ENCODE data around the gene NCMAP.

DNA sequence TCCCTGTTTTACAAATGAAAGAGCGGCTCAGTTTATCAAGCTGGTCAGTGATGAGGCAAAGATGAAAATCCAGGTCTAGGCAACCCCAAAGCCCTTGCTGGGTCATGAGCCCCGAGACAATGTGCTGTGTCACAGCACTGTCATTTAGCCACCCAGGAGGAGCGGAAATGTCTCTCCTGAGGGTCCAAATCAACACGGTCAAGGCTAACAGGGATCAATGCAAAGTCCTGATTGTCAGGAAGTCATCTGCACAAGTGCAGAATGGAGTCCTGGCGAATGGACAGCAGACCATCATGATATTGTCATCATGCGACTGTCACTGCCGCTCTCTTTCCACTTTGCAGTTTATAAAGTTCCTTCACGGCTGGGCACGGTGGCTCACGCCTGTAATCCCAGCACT lies 30.2 kb downstream of the NCMAP start:
- TF ChIP-seq EZH2 (IDR thresholded peaks at IDR 0.05; ENCODE audit: borderline replicate concordance, insufficient read depth, low read length, poor library complexity, severe bottlenecking) (no peak), SMC3 (conservative IDR thresholded peaks at IDR 0.05; ENCODE audit: poor library complexity) (no peak), EP300 (conservative IDR thresholded peaks at IDR 0.05; ENCODE audit: poor library complexity, severe bottlenecking) (no peak), TAF1 (IDR thresholded peaks at IDR 0.05; ENCODE audit: low read depth) (no peak), MXI1 (conservative IDR thresholded peaks at IDR 0.05; ENCODE audit: poor library complexity, severe bottlenecking) (no peak), RAD21 (conservative IDR thresholded peaks at IDR 0.05) (no peak), POLR2AphosphoS5 (IDR thresholded peaks at IDR 0.05) (no peak)
- TF ChIP-seq, protein P1, sequence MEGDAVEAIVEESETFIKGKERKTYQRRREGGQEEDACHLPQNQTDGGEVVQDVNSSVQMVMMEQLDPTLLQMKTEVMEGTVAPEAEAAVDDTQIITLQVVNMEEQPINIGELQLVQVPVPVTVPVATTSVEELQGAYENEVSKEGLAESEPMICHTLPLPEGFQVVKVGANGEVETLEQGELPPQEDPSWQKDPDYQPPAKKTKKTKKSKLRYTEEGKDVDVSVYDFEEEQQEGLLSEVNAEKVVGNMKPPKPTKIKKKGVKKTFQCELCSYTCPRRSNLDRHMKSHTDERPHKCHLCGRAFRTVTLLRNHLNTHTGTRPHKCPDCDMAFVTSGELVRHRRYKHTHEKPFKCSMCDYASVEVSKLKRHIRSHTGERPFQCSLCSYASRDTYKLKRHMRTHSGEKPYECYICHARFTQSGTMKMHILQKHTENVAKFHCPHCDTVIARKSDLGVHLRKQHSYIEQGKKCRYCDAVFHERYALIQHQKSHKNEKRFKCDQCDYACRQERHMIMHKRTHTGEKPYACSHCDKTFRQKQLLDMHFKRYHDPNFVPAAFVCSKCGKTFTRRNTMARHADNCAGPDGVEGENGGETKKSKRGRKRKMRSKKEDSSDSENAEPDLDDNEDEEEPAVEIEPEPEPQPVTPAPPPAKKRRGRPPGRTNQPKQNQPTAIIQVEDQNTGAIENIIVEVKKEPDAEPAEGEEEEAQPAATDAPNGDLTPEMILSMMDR (IDR thresholded peaks at IDR 0.05; ENCODE audit: poor library complexity, severe bottlenecking): no peak
- TF ChIP-seq, protein P2, sequence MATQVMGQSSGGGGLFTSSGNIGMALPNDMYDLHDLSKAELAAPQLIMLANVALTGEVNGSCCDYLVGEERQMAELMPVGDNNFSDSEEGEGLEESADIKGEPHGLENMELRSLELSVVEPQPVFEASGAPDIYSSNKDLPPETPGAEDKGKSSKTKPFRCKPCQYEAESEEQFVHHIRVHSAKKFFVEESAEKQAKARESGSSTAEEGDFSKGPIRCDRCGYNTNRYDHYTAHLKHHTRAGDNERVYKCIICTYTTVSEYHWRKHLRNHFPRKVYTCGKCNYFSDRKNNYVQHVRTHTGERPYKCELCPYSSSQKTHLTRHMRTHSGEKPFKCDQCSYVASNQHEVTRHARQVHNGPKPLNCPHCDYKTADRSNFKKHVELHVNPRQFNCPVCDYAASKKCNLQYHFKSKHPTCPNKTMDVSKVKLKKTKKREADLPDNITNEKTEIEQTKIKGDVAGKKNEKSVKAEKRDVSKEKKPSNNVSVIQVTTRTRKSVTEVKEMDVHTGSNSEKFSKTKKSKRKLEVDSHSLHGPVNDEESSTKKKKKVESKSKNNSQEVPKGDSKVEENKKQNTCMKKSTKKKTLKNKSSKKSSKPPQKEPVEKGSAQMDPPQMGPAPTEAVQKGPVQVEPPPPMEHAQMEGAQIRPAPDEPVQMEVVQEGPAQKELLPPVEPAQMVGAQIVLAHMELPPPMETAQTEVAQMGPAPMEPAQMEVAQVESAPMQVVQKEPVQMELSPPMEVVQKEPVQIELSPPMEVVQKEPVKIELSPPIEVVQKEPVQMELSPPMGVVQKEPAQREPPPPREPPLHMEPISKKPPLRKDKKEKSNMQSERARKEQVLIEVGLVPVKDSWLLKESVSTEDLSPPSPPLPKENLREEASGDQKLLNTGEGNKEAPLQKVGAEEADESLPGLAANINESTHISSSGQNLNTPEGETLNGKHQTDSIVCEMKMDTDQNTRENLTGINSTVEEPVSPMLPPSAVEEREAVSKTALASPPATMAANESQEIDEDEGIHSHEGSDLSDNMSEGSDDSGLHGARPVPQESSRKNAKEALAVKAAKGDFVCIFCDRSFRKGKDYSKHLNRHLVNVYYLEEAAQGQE (IDR thresholded peaks at IDR 0.05; ENCODE audit: borderline replicate concordance): no peak
